HG03108 (cell line): ENCODE measurements around the gene HPDL.

Experiments used
- ATAC-seq: cut with Tn5 transposase; IDR thresholded peaks from one replicate; pipeline ENCODE4 v1.9.1; 2021; ENCODE audit warnings: moderate library complexity; ENCODE audit not compliant: unreplicated experiment

The HPDL gene

GRCh38 chr1:45321444-45321843 is 5.3 kb upstream of the HPDL start:
- ATAC-seq: no peak

GRCh38 chr1:45322486-45323040 is 4.1 kb upstream of the HPDL start:
- ATAC-seq: no peak

GRCh38 chr1:45325851-45326506 is 716 bp upstream of the HPDL start:
- no peak for ATAC-seq

- ATAC-seq: no peak
Observed at GRCh38 chr1:45327644-45328515, 1.2 kb downstream of the HPDL start.

GRCh38 chr1:45328680-45329079 is 2.0 kb downstream of the HPDL start:
- ATAC-seq: no peak

GRCh38 chr1:45329445-45329844 is 2.8 kb downstream of the HPDL start:
- no peak for ATAC-seq

GRCh38 chr1:45331436-45332345 is 5.0 kb downstream of the HPDL start:
- no peak for ATAC-seq

GRCh38 chr1:45332346-45332720 is 5.6 kb downstream of the HPDL start:
- no peak for ATAC-seq

- no peak for ATAC-seq
Observed at GRCh38 chr1:45334308-45335245, 7.9 kb downstream of the HPDL start.

- ATAC-seq: no peak
Observed at GRCh38 chr1:45335855-45336324, 9.2 kb downstream of the HPDL start.

GRCh38 chr1:45337630-45338325 is 11.1 kb downstream of the HPDL start:
- no peak for ATAC-seq

- ATAC-seq: peak; percentile 75
Observed at GRCh38 chr1:45339789-45340558, 13.3 kb downstream of the HPDL start, which contains the start of the genes MUTYH and TOE1. Gene MUTYH, minus strand, starts transcription at chr1:45340440. Its CDS starts 5,935 bp downstream, at chr1:45334505. Gene TOE1, plus strand, starts transcription at chr1:45340170. Its CDS starts 83 bp downstream, at chr1:45340253.

- no peak for ATAC-seq
Observed at GRCh38 chr1:45340816-45341466, 14.2 kb downstream of the HPDL start.

GRCh38 chr1:45344499-45344898 is 17.8 kb downstream of the HPDL start:
- no peak for ATAC-seq

- ATAC-seq: no peak
Observed at GRCh38 chr1:45345014-45345413, 18.3 kb downstream of the HPDL start.

GRCh38 chr1:45346473-45346872 is 19.8 kb downstream of the HPDL start:
- ATAC-seq: no peak

GRCh38 chr1:45348020-45348419 is 21.3 kb downstream of the HPDL start:
- no peak for ATAC-seq

GRCh38 chr1:45348609-45348965 is 21.9 kb downstream of the HPDL start:
- ATAC-seq: no peak
